Measurements from ENCODE around the gene IGFBP6. TPM values are rescaled to one million over a fixed set of nuclear protein-coding genes. Genes with fewer than 3 reads are reported as not detected.

IGFBP6 gene
- total and polyA plus RNA-seq, 8 donors = 2.2 to 32.8 (median 14.6) TPM

DNA sequence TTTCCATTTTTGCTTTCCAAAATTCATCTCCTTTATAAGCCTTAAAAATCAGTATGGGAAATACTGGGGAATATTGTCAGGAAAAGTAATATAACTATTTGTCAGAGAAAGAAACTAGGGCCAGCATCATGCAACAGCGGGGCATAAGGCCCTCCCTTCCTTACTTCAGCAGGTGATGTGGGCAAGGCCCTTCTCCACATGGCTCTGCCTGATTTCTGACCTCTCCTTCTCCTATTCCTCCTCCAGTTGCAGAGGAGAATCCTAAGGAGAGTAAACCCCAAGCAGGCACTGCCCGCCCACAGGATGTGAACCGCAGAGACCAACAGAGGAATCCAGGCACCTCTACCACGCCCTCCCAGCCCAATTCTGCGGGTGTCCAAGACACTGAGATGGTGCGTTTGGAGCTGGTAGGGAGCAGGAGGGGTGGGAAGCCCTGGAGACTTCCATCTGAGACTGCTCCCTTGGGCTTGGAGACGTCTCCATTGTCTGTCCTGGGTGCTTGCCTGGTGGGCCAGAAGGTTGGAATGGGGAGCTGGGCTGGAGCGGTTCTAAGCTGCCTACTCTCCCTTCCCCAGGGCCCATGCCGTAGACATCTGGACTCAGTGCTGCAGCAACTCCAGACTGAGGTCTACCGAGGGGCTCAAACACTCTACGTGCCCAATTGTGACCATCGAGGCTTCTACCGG, 3.1 kb downstream of the IGFBP6 start:
- no peaks in the 10 kb centered on the region for H3K27me3 ChIP-seq
- no peak for DNase-seq
- no peak for ATAC-seq
- H3K4me3 ChIP-seq = no peak overlapping the region
- no peak for FAIRE-seq
- TF ChIP-seq, protein P1, sequence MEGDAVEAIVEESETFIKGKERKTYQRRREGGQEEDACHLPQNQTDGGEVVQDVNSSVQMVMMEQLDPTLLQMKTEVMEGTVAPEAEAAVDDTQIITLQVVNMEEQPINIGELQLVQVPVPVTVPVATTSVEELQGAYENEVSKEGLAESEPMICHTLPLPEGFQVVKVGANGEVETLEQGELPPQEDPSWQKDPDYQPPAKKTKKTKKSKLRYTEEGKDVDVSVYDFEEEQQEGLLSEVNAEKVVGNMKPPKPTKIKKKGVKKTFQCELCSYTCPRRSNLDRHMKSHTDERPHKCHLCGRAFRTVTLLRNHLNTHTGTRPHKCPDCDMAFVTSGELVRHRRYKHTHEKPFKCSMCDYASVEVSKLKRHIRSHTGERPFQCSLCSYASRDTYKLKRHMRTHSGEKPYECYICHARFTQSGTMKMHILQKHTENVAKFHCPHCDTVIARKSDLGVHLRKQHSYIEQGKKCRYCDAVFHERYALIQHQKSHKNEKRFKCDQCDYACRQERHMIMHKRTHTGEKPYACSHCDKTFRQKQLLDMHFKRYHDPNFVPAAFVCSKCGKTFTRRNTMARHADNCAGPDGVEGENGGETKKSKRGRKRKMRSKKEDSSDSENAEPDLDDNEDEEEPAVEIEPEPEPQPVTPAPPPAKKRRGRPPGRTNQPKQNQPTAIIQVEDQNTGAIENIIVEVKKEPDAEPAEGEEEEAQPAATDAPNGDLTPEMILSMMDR (IDR thresholded peaks at IDR 0.05) = no peak
- H3K4me1 ChIP-seq = peaks cover 6 to 24% (median 14%) of the 10 kb centered on the region in 3 donors
- no peaks in the 10 kb centered on the region for H3K36me3 ChIP-seq
- H3K27ac ChIP-seq = no peak overlapping the region
- no peaks in the 10 kb centered on the region for H3K9me3 ChIP-seq
- intact Hi-C loops (cut with DNase I) = no loop called here
- WGBS, 2 donors = 86 to 91% methylated on average over 13 of the region's 13 CpGs

DNA sequence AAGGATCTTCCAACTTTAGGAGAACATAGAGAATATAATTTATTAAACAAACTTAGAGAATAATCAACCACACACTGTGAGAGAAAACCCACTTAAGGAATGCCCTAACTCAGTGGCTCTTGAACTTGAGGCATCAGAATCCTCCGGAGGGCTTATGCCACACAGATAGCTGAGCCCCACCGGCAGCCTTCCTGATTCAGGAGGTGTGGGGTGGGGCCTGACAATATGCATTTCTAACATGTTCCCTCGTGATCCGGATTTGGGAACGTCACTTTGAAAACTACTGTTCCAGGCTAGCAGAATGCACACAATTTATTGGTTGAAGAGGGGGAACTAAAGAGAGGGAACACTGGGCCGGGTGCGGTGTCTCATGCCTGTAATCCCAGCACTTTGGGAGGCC, 3.8 kb downstream of the IGFBP6 start:
- Histone ChIP-seq H3K27ac (no peak overlapping the region), H3K9me3 (no peaks in the 10 kb centered on the region), H3K27me3 (no peaks in the 10 kb centered on the region), H3K4me1 (peaks cover 6 to 24% (median 14%) of the 10 kb centered on the region in 3 donors), H3K4me3 (no peak overlapping the region), H3K36me3 (no peaks in the 10 kb centered on the region)
- intact Hi-C loops (cut with DNase I) = no loop called here
- 86 to 91% methylated on average over 7 of the region's 7 CpGs for WGBS, 2 donors
- DNase-seq (no peak), FAIRE-seq (no peak), ATAC-seq (no peak)
- TF ChIP-seq, protein P1 (IDR thresholded peaks at IDR 0.05) = no peak

DNA sequence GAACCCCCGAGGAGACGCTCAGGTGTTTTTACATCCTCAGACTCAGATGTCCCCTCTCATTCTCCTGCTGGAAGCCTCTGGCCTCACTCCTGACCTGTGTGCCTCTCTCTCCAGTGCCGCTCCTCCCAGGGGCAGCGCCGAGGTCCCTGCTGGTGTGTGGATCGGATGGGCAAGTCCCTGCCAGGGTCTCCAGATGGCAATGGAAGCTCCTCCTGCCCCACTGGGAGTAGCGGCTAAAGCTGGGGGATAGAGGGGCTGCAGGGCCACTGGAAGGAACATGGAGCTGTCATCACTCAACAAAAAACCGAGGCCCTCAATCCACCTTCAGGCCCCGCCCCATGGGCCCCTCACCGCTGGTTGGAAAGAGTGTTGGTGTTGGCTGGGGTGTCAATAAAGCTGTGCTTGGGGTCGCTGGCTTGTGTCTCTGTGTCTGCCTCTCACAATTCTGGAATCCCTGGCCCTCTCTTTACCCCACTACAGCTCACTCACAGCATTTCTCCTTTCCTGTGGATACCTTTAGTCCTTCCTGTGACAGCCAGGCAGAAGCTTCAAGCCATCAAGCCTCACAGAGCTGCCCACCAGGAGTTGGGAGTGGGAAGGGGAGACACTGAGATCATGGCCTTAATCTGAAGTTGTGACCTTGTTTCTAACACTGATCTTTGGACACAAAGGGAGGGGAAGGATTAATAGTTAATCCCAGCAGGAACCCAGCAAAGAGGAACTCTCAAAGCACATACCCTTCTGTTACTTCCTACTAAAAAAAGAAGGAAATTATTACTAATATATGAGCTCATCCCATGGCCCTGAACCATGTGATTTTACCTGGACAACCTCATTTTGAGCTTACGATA, 4.7 kb downstream of the IGFBP6 start:
- 79 to 91% methylated on average over 12 of the region's 12 CpGs for WGBS, 2 donors
- FAIRE-seq = no peak
- no peaks in the 10 kb centered on the region for H3K9me3 ChIP-seq
- ATAC-seq = peak; percentile 54 to 68 (median 60)
- H3K4me3 ChIP-seq = no peak overlapping the region
- no peaks in the 10 kb centered on the region for H3K27me3 ChIP-seq
- peak overlapping the region; percentile 53 to 89 (median 72) for H3K27ac ChIP-seq
- no peak for DNase-seq
- no peaks in the 10 kb centered on the region for H3K36me3 ChIP-seq
- TF ChIP-seq, protein P1 (IDR thresholded peaks at IDR 0.05) = no peak
- peaks cover 6 to 24% (median 14%) of the 10 kb centered on the region in 3 donors for H3K4me1 ChIP-seq
- intact Hi-C loops (cut with DNase I) = no loop called here

DNA sequence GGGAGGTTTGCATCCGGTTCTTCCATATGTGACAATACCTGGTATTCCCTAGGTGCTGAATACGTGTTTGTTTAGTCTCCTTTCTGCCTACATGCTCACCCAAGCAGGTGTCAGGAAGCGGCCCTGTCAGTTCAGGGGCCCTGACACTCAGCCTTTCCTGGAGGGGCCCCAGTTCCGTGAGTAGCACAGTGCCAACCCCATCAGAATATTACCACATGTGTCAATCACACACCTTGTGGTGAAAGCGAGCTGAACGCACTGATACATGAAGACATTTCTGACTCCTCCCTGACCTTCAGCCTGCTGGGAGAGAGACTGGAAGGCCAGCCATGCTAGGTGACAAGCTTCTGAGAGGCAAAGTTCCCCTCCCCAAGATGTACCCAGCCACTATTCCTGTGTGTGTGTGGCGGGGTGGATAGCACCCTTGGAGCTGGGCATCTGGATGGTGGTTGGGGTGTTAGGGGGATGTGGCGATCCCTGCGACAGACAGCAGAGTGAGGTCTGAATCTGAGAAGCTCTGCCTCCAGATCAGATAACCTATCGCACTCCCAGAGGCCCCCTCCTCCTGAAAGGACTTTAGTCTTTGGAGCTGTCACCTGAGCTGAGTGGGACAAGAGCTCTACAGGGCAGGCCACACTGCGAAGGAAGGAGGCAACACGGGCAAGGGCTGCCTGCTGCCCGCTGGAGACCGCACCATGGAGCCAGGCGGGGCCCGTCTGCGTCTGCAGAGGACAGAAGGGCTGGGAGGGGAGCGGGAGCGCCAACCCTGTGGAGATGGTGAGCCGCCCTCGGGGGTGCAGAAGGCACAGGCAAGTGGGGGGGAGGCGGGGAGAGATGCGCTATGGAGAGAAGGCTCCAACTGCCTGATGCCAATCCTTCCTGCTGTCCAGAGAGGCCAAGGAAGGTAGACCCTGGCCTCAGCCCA, 5.7 kb downstream of the IGFBP6 start, which contains the start of gene SOAT2:
Gene SOAT2, plus strand, starts transcription at position 604 of the 925 bp plus-strand sequence. Its CDS starts 92 bp downstream, at position 696.
- TF ChIP-seq, protein P1 (IDR thresholded peaks at IDR 0.05) = no peak
- intact Hi-C loops (cut with DNase I) = no loop called here
- no peak within 1 kb of the TSS for H3K4me3 ChIP-seq
- H3K36me3 ChIP-seq = no peaks in the 10 kb centered on the region
- H3K27ac ChIP-seq = peak within 1 kb of the TSS; percentile 53 to 89 (median 72)
- 75 to 77% methylated on average over 23 of the region's 23 CpGs for WGBS, 2 donors
- H3K4me1 ChIP-seq = peaks cover 6 to 22% (median 14%) of the 10 kb centered on the region in 3 donors
- no peak for FAIRE-seq
- ATAC-seq = peak in 3 of 4 donors; percentile 7 to 13 (median 11)
- peak in 1 of 6 donors; percentile 34 for DNase-seq
- H3K9me3 ChIP-seq = no peaks in the 10 kb centered on the region
- no peaks in the 10 kb centered on the region for H3K27me3 ChIP-seq

Data from pancreas (tissue), 10 donors.